ENCODE measurements around the gene TPK1.
"Not testable (repeated sequence)": the region's sequence is repeated elsewhere in the genome, so short reads cannot be mapped to it uniquely, and the experiment has no call there.

The TPK1 gene

DNA sequence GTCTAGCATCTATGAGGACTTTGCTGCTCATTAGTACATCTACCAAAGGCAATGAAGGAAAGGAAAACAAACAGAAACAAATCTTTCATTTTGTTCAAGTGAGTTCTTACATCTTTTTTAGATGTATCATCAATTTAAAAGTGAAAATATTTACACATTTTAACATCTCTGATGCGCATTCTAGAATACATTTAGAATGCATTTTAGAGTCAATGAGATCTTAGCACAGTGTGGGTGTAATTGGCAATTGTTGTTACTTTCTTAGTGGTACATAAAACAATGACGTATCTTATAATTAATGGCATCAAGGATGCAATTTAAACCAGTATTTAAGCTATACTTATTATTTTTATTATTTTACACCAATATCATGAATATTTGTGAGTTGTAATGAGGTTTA, 51.4 kb downstream of the TPK1 start:
- in situ Hi-C loops (cut with HindIII; ENCODE audit: low pct_unique_long_range_greater_than_20kb, low sequenced_read_pairs) = no loop called here
- no peak for TF ChIP-seq JUND (IDR thresholded peaks at IDR 0.05; ENCODE audit: low read depth)
- no peak for DNase-seq (ENCODE audit: low read depth in 1 of 2, low spot score in 1 of 2)

DNA sequence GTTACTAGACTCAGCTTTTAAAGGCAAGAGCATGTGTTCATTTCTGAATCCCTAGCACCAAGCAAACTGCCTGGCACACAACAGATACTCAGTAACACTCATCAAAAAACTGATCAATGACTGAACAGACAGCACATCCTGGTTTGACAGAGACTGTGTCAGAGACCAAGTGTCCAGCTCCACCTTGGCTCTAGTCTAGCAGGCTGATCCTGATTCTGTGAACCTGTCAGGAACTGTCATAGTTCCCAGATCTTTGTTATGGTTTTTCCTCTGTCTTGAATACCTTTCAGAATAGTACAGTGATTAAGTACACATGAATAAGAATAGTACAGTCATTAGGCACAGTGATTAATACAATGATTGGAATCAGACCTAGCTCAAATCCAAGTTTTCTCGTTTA, 53.0 kb downstream of the TPK1 start:
- no peak for DNase-seq (ENCODE audit: low read depth in 1 of 2, low spot score in 1 of 2)
- in situ Hi-C loops (cut with HindIII; ENCODE audit: low pct_unique_long_range_greater_than_20kb, low sequenced_read_pairs) = no loop called here
- no peak for TF ChIP-seq JUND (IDR thresholded peaks at IDR 0.05; ENCODE audit: low read depth)

DNA sequence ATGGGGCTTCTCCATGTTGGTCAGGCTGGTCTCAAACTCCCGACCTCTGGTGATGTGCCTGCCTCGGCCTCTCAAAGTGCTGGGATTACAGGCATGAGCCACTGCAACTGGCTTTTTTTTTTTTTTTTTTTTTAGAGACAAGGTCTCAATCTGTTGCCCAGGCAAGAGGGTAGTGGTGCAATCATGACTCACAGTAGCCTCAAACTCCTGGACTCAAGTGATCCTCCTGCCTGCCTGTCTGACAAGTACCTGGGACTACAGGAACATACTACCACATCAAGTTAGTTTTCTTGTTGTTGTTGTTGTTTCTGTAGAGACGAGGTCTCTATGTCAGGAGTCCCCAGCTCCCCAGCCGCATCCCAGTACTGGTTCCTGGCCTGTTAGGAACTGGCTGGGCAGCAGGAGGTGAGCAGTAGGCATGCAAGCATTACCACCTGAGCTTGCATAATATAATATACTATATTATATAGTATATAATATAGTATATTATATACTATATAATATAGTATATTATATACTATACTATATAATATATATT, 55.7 kb downstream of the TPK1 start:
- in situ Hi-C loops (cut with HindIII; ENCODE audit: low pct_unique_long_range_greater_than_20kb, low sequenced_read_pairs) = no loop called here
- no peak for DNase-seq (ENCODE audit: low read depth in 1 of 2, low spot score in 1 of 2)
- TF ChIP-seq JUND (IDR thresholded peaks at IDR 0.05; ENCODE audit: low read depth) = no peak

GRCh38 chr7:144777889-144778288, 58.0 kb downstream of the TPK1 start:
- in situ Hi-C loops (cut with HindIII; ENCODE audit: low pct_unique_long_range_greater_than_20kb, low sequenced_read_pairs) = not testable (repeated sequence)
- DNase-seq (ENCODE audit: low read depth in 1 of 2, low spot score in 1 of 2) = peak in 1 of 2 experiments; percentile 15

- in situ Hi-C loops (cut with HindIII; ENCODE audit: low pct_unique_long_range_greater_than_20kb, low sequenced_read_pairs) = no loop called here
- peak in 1 of 2 experiments; percentile 81 for DNase-seq (ENCODE audit: low read depth in 1 of 2, low spot score in 1 of 2)
- TF ChIP-seq JUND (IDR thresholded peaks at IDR 0.05; ENCODE audit: low read depth) = no peak
These were observed 58.6 kb downstream of the TPK1 start for GRCh38 chr7:144777005-144777839.

DNA sequence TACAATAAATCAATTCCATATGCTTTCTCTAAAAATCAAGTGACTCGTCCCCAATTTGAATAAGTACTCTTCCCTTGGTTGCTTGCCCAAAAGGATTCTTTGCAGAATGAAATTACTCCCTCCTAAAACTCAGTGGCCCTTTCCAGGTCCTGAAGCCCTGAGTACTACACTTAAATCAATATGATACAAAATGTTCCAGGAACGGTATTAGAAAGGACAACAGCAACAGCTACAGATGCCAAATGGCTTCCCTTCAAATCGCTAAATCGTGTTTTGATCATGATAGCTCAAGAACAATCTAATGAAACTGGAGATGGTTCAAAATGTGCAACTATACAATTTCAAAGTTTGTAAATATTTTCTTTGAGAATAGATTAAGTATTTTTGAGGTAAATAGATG, 59.4 kb downstream of the TPK1 start:
- DNase-seq (ENCODE audit: low read depth in 1 of 2, low spot score in 1 of 2) = no peak
- no peak for TF ChIP-seq JUND (IDR thresholded peaks at IDR 0.05; ENCODE audit: low read depth)
- in situ Hi-C loops (cut with HindIII; ENCODE audit: low pct_unique_long_range_greater_than_20kb, low sequenced_read_pairs) = no loop called here

- DNase-seq (ENCODE audit: low read depth in 1 of 2, low spot score in 1 of 2) = no peak
- no peak for TF ChIP-seq JUND (IDR thresholded peaks at IDR 0.05; ENCODE audit: low read depth)
- in situ Hi-C loops (cut with HindIII; ENCODE audit: low pct_unique_long_range_greater_than_20kb, low sequenced_read_pairs) = no loop called here
These were observed 60.1 kb downstream of the TPK1 start for GRCh38 chr7:144775749-144776148.

GRCh38 chr7:144771927-144772326, 63.9 kb downstream of the TPK1 start:
- no peak for TF ChIP-seq JUND (IDR thresholded peaks at IDR 0.05; ENCODE audit: low read depth)
- in situ Hi-C loops (cut with HindIII; ENCODE audit: low pct_unique_long_range_greater_than_20kb, low sequenced_read_pairs) = no loop called here
- no peak for DNase-seq (ENCODE audit: low read depth in 1 of 2, low spot score in 1 of 2)

DNA sequence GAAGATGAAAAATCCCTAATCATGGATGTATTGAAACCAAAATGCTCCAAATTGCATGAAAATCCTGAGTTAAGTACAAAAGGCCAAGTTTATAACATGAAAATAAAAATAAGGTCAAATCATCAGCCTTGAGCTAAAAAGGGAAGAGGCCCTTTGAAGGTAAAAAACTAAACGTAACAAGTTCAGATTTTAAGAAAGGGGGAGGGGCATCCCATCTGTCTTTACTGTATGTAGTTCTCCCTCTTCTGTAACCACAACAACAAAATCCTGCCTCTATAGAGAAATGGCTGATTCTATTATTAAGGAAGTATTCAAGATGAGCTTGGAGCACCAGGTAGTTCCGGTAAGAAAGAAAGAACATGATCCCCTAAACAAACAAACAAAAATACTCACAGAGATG, 64.7 kb downstream of the TPK1 start:
- no peak for TF ChIP-seq JUND (IDR thresholded peaks at IDR 0.05; ENCODE audit: low read depth)
- no peak for DNase-seq (ENCODE audit: low read depth in 1 of 2, low spot score in 1 of 2)
- in situ Hi-C loops (cut with HindIII; ENCODE audit: low pct_unique_long_range_greater_than_20kb, low sequenced_read_pairs) = no loop called here

GRCh38 chr7:144769352-144769751, 66.5 kb downstream of the TPK1 start:
- no peak for DNase-seq (ENCODE audit: low read depth in 1 of 2, low spot score in 1 of 2)
- no peak for TF ChIP-seq JUND (IDR thresholded peaks at IDR 0.05; ENCODE audit: low read depth)
- in situ Hi-C loops (cut with HindIII; ENCODE audit: low pct_unique_long_range_greater_than_20kb, low sequenced_read_pairs) = no loop called here

- in situ Hi-C loops (cut with HindIII; ENCODE audit: low pct_unique_long_range_greater_than_20kb, low sequenced_read_pairs) = no loop called here
- DNase-seq (ENCODE audit: low read depth in 1 of 2, low spot score in 1 of 2) = no peak
- TF ChIP-seq JUND (IDR thresholded peaks at IDR 0.05; ENCODE audit: low read depth) = no peak
These were observed 67.2 kb downstream of the TPK1 start for GRCh38 chr7:144768633-144769032.

- in situ Hi-C loops (cut with HindIII; ENCODE audit: low pct_unique_long_range_greater_than_20kb, low sequenced_read_pairs) = no loop called here
- DNase-seq (ENCODE audit: low read depth in 1 of 2, low spot score in 1 of 2) = no peak
- no peak for TF ChIP-seq JUND (IDR thresholded peaks at IDR 0.05; ENCODE audit: low read depth)
These were observed 72.6 kb downstream of the TPK1 start for GRCh38 chr7:144763291-144763690.

GRCh38 chr7:144762853-144763252, 73.0 kb downstream of the TPK1 start:
- no peak for DNase-seq (ENCODE audit: low read depth in 1 of 2, low spot score in 1 of 2)
- TF ChIP-seq JUND (IDR thresholded peaks at IDR 0.05; ENCODE audit: low read depth) = no peak
- in situ Hi-C loops (cut with HindIII; ENCODE audit: low pct_unique_long_range_greater_than_20kb, low sequenced_read_pairs) = no loop called here

DNA sequence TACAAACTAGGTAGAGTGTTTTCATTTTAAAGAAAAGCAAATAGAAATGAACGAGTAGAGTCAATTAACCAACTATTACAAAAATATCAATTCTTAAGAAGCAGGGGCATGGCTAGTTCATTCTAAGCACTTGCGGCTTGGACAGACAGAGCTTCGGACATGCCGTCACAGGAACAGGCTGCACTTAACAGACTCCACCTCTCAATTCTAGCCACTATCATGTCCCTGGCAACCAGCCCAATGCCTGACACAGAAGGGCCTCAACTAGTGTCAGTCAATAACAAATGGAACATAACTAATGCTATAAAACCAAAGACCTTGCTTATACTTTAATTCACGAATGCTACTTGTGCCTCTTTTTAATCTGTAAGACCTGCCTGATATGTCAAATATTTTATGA, 74.4 kb downstream of the TPK1 start:
- in situ Hi-C loops (cut with HindIII; ENCODE audit: low pct_unique_long_range_greater_than_20kb, low sequenced_read_pairs) = no loop called here
- DNase-seq (ENCODE audit: low read depth in 1 of 2, low spot score in 1 of 2) = no peak
- TF ChIP-seq JUND (IDR thresholded peaks at IDR 0.05; ENCODE audit: low read depth) = no peak

Data from T47D (cell line).